Skeletal muscle tissue (tissue), 4 donors: ENCODE results near the gene METTL24. TPM values are rescaled to one million over a fixed set of nuclear protein-coding genes. Genes with fewer than 3 reads are reported as not detected.
"Not testable (repeated sequence)": the region's sequence is repeated elsewhere in the genome, so short reads cannot be mapped to it uniquely, and the experiment has no call there.

Source experiments
- H3K27ac ChIP-seq: one replicate; pipeline ENCODE4 v1.7.0; 2013; ENCODE audit warnings: mild to moderate bottlenecking, low read depth, low read length, inconsistent platforms
- H3K27me3 ChIP-seq, 3 donors: one replicate each; pipeline ENCODE4 v1.7.0; 2013; ENCODE audit warnings: low read length in 3 of 3; ENCODE audit not compliant: control insufficient read depth in 3 of 3, insufficient read depth in 3 of 3
- H3K36me3 ChIP-seq, 3 donors: one replicate each; pipeline ENCODE4 v1.7.0; 2013; ENCODE audit warnings: low read length in 3 of 3; ENCODE audit not compliant: control insufficient read depth in 3 of 3, insufficient read depth in 3 of 3
- H3K4me1 ChIP-seq, 3 donors: one replicate each; pipeline ENCODE4 v1.7.0; 2013; ENCODE audit warnings: low read length in 3 of 3, mild to moderate bottlenecking in 3 of 3; ENCODE audit not compliant: control insufficient read depth in 3 of 3, insufficient read depth in 3 of 3
- H3K4me3 ChIP-seq, 3 donors: one replicate each; pipeline ENCODE4 v1.7.0; 2013; ENCODE audit warnings: low read length in 3 of 3
- H3K9ac ChIP-seq, 3 donors: one replicate each; pipeline ENCODE4 v1.7.0; 2013; ENCODE audit warnings: low read length in 3 of 3, mild to moderate bottlenecking in 3 of 3, moderate library complexity in 2 of 3, low read depth in 1 of 3
- H3K9me3 ChIP-seq, 3 donors: one replicate each; pipeline ENCODE4 v1.7.0; 2013; ENCODE audit warnings: low read length in 3 of 3; ENCODE audit not compliant: control insufficient read depth in 3 of 3
- total RNA-seq: library from RNA; depleted of rRNA; stranded (reverse); fragments of >200 nt; gene quantifications from one replicate; pipeline ENCODE4 v1.2.3, GENCODE V29; 2014
- donor health status: Osteomylitis.

The METTL24 gene
- total RNA-seq, 1 donor from 2014 or later = 0.52 TPM

DNA sequence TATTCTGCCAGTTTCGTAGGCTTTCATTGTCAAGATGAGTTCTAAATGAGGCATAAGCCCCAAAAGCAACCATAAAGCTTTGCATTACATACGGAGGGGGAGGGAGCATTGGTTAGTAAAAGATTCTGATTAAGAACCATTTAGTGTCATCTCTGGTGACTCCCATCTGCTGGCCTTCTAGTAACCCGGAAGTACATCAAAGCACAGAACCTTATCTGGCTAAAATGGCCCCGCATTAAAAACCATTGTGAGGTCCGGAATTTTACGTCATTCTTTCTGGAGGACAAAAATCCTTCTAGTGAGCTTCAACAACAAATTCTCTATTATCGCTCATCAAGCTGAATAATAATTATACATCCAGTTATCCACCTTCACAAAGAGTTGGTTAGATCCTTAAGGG lies 37.8 kb downstream of the METTL24 start:
- Histone ChIP-seq H3K4me3 (no peak overlapping the region), H3K27me3 (no peaks in the 10 kb centered on the region), H3K27ac (no peak overlapping the region), H3K9ac (no peak overlapping the region), H3K36me3 (no peaks in the 10 kb centered on the region), H3K4me1 (peaks cover 0 to 3% (median 2%) of the 10 kb centered on the region in 3 donors), H3K9me3 (no peaks in the 10 kb centered on the region)

DNA sequence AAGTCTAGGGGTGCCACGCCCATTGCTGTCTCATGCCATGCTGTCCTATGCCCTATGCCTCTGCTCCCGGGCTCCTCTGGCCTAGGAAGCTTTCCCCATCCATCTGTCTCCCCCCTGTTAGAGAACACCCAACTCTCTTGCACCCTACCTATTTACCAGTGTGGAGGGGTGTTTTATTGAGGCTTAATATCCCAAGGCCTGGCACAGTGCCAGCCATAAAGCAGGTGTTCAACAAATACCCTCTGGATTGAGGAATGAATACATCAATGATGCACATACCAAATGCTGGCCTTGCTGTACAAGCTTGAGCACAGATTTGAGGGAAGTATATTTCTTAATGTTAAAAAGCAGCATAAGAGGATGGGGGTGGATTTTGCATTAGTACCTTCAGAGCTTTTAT lies 38.3 kb downstream of the METTL24 start:
- H3K27me3 ChIP-seq = no peaks in the 10 kb centered on the region
- H3K4me3 ChIP-seq = no peak overlapping the region
- H3K36me3 ChIP-seq = no peaks in the 10 kb centered on the region
- no peaks in the 10 kb centered on the region for H3K9me3 ChIP-seq
- H3K27ac ChIP-seq = no peak overlapping the region
- no peaks in the 10 kb centered on the region for H3K4me1 ChIP-seq
- H3K9ac ChIP-seq = no peak overlapping the region

GRCh38 chr6:110319381-110319780 lies 38.8 kb downstream of the METTL24 start:
- no peaks in the 10 kb centered on the region for H3K36me3 ChIP-seq
- H3K27me3 ChIP-seq = no peaks in the 10 kb centered on the region
- no peak overlapping the region for H3K27ac ChIP-seq
- H3K9ac ChIP-seq = no peak overlapping the region
- no peaks in the 10 kb centered on the region for H3K9me3 ChIP-seq
- H3K4me1 ChIP-seq = no peaks in the 10 kb centered on the region
- H3K4me3 ChIP-seq = no peak overlapping the region

GRCh38 chr6:110318971-110319370 lies 39.2 kb downstream of the METTL24 start:
- H3K9me3 ChIP-seq = no peaks in the 10 kb centered on the region
- H3K36me3 ChIP-seq = no peaks in the 10 kb centered on the region
- no peak overlapping the region for H3K4me3 ChIP-seq
- H3K27ac ChIP-seq = no peak overlapping the region
- no peak overlapping the region for H3K9ac ChIP-seq
- no peaks in the 10 kb centered on the region for H3K4me1 ChIP-seq
- H3K27me3 ChIP-seq = no peaks in the 10 kb centered on the region

GRCh38 chr6:110317646-110318045 lies 40.5 kb downstream of the METTL24 start:
- no peak overlapping the region for H3K4me3 ChIP-seq
- H3K4me1 ChIP-seq = no peaks in the 10 kb centered on the region
- no peak overlapping the region for H3K9ac ChIP-seq
- H3K27ac ChIP-seq = no peak overlapping the region
- H3K36me3 ChIP-seq = no peaks in the 10 kb centered on the region
- H3K27me3 ChIP-seq = no peaks in the 10 kb centered on the region
- no peaks in the 10 kb centered on the region for H3K9me3 ChIP-seq

DNA sequence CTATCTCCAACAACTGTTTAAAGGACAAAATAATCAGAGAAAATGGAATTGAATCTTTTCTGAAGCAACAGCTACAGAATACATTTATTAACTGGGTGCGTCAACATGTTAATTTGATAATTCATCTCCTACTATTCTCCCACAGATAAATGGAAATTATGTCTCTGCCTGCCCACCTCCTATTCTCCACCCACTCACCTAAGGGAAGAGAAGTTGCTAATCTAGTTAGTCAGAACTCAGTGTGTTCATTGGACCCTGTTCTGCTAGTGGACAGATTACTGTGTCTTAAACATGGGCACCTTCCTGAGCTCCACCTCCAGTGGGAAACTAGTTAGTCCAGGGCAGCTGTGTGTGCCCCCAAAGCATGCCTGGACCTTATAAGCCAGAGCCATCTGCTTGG lies 41.0 kb downstream of the METTL24 start:
- Histone ChIP-seq H3K36me3 (no peaks in the 10 kb centered on the region), H3K9me3 (no peaks in the 10 kb centered on the region), H3K27me3 (no peaks in the 10 kb centered on the region), H3K4me1 (no peaks in the 10 kb centered on the region), H3K4me3 (no peak overlapping the region), H3K27ac (no peak overlapping the region), H3K9ac (no peak overlapping the region)

DNA sequence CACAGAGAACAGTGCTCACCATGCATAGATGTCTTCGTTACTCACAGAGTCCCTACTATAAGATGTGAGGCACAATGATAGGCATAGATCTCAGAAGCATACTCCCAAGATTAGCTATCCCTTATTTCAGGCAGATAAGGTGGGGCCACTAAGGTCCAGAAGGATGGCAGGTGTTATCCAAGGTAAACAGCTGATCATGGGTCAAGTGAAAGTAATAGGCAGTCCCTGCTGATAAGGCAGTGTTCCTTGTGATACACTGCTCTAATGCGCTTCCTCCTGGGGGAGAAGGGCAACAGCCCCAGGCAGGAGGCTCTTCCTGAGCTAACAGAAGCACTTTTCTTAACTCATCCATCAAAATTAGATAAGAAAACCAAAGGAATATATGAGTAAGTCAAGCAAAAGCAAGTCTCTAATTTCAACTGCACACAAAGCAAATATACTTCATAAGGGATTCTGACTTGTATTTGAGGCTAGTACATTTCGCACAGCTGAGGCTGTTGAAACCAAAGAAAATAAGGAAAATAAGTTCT lies 42.2 kb downstream of the METTL24 start:
- Histone ChIP-seq H3K27me3 (no peaks in the 10 kb centered on the region), H3K4me1 (no peaks in the 10 kb centered on the region), H3K36me3 (no peaks in the 10 kb centered on the region), H3K27ac (no peak overlapping the region), H3K9me3 (no peaks in the 10 kb centered on the region), H3K4me3 (no peak overlapping the region), H3K9ac (no peak overlapping the region)

DNA sequence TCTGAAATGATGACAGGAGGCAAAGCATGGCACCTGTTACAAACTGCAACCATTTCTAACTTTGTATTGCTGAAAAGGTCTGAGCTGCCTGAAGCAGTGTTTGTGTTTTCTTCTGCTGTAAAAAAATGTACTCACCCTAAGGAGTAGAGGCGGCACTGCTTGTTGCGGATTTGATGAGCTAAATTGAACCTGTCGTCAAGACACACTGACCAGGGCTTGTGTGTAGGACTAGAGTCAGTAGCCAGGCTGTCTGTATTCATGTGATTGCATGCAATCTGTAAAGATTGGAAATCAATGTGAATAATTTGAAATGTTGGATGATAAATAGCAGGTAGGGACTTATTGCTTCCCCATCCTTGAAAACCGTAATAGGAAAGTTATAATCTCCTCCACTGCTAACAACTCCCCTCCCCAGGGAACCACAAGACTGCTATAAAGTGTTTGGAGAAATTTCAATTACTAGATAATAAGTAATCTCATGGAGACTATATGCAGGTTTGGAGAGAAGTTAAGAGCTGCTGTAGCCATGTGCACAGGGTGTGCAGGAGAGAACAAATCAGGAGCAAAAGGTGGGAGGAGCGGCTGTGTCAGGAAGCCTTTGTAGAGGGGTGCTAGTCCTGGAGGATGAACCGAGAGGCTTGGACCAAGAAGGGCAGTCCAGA lies 42.8 kb downstream of the METTL24 start:
- Histone ChIP-seq H3K36me3 (no peaks in the 10 kb centered on the region), H3K4me3 (no peak overlapping the region), H3K4me1 (no peaks in the 10 kb centered on the region), H3K9ac (no peak overlapping the region), H3K27me3 (no peaks in the 10 kb centered on the region), H3K27ac (no peak overlapping the region), H3K9me3 (no peaks in the 10 kb centered on the region)

- H3K4me3 ChIP-seq = no peak overlapping the region
- H3K9me3 ChIP-seq = no peaks in the 10 kb centered on the region
- H3K27me3 ChIP-seq = no peaks in the 10 kb centered on the region
- no peaks in the 10 kb centered on the region for H3K36me3 ChIP-seq
- H3K4me1 ChIP-seq = no peaks in the 10 kb centered on the region
- no peak overlapping the region for H3K9ac ChIP-seq
- H3K27ac ChIP-seq = no peak overlapping the region
Measured at GRCh38 chr6:110310861-110311446, 47.2 kb downstream of the METTL24 start.

DNA sequence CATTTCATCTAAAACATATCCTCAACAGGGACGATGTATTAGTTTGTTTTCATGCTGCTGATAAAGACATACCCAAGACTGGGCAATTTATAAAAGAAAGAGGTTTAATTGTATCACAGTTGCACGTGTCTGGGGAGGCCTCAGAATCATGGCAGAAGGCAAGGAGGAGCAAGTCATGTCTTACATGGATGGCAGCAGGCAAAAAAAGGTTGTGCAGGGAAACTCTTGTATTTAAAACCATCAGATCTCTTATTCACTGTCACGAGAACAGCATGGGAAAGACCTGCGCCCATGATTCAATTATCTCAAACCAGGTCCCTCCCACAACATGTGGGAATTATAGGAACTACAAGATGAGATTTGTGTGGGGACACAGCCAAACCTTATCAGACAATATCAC lies 48.7 kb downstream of the METTL24 start:
- H3K27me3 ChIP-seq, H3K4me1 ChIP-seq, H3K9me3 ChIP-seq, H3K9ac ChIP-seq, H3K36me3 ChIP-seq, H3K4me3 ChIP-seq, H3K27ac ChIP-seq: not testable (repeated sequence)
